K562 (cell line): ENCODE measurements around the gene TUT1. TPM values are rescaled to one million over a fixed set of nuclear protein-coding genes. Genes with fewer than 3 reads are reported as not detected.
A peak's percentile ranks its signal among the peaks of the same experiment; 100 is the strongest.

Source experiments
- BHLHE40 ChIP-seq: IDR thresholded peaks from 2 replicates; pipeline ENCODE4 v1.6.1; 2011; ENCODE audit warnings: low read length, improper control_type of control experiment
- CREBBP ChIP-seq: IDR thresholded peaks from one replicate; pipeline ENCODE4 v1.6.1; 2012; ENCODE audit warnings: low read depth, mild to moderate bottlenecking, control low read depth, inconsistent platforms, low read length
- DPF2 ChIP-seq: fragments of 450-650 bp; IDR thresholded peaks from 2 replicates; pipeline ENCODE4 v1.6.1; 2016
- FIP1L1 ChIP-seq: fragments of 200-400 bp; formaldehyde crosslinking; IDR thresholded peaks from 2 replicates; pipeline ENCODE4 v1.6.1; 2018; ENCODE audit warnings: mild to moderate bottlenecking, low read depth, low read length; ENCODE audit not compliant: poor library complexity, severe bottlenecking
- GTF2E2 ChIP-seq: fragments of 200-800 bp; sonication (Bioruptor generic); IDR thresholded peaks from 2 replicates; pipeline ENCODE4 v1.6.1; 2016; ENCODE audit warnings: missing genetic modification characterization, missing compliant biosample characterization
- HES1 ChIP-seq: fragments of 450-650 bp; IDR thresholded peaks from 2 replicates; pipeline ENCODE4 v1.6.1; 2016; ENCODE audit warnings: low read depth, mild to moderate bottlenecking, moderate library complexity
- MECOM ChIP-seq: fragments of 250-450 bp; sonication (Bioruptor Pico); IDR thresholded peaks from 2 replicates; pipeline ENCODE4 v1.8.0; 2022; ENCODE audit warnings: inconsistent platforms
- NBN ChIP-seq: fragments of 450-650 bp; IDR thresholded peaks from 2 replicates; pipeline ENCODE4 v1.6.1; 2016; ENCODE audit warnings: low read depth, mild to moderate bottlenecking
- NR2C2 ChIP-seq, 2 experiments: fragments of 200-800 bp in 1 of 2; sonication (Bioruptor generic) in 1 of 2; sonication (generic) in 1 of 2; formaldehyde crosslinking in 1 of 2; IDR thresholded peaks; 2 replicates each; pipeline versions ENCODE4 v1.6.1 to v1.8.0; 2016 to 2022; ENCODE audit warnings: mild to moderate bottlenecking in 1 of 2, missing compliant biosample characterization in 1 of 2, missing genetic modification characterization in 1 of 2, missing genetic modification reagents in 1 of 2
- PRMT5 ChIP-seq: sonication (generic); formaldehyde crosslinking; IDR thresholded peaks from 2 replicates; pipeline ENCODE4 v1.5.0; 2020; ENCODE audit warnings: missing genetic modification reagents
- RBM25 ChIP-seq: fragments of 200-400 bp; formaldehyde crosslinking; IDR thresholded peaks from 2 replicates; pipeline ENCODE4 v1.6.1; 2018; ENCODE audit warnings: low read length, low read depth, moderate library complexity; ENCODE audit not compliant: severe bottlenecking
- SETDB1 ChIP-seq: IDR thresholded peaks from one replicate; pipeline ENCODE4 v1.6.1; 2012; ENCODE audit warnings: low read length, control low read depth, inconsistent platforms
- SIN3B ChIP-seq: fragments of 450-650 bp; IDR thresholded peaks from 2 replicates; pipeline ENCODE4 v1.6.1; 2017; ENCODE audit warnings: low read depth, mild to moderate bottlenecking, moderate library complexity
- SREBF2 ChIP-seq: sonication (generic); formaldehyde crosslinking; IDR thresholded peaks from 2 replicates; pipeline ENCODE4 v1.4.0; 2020; ENCODE audit warnings: mild to moderate bottlenecking, missing genetic modification reagents
- SUPT5H ChIP-seq: fragments of 450-650 bp; IDR thresholded peaks from 2 replicates; pipeline ENCODE4 v1.6.1; 2016
- TSC22D4 ChIP-seq: fragments of 450-650 bp; IDR thresholded peaks from 2 replicates; pipeline ENCODE4 v1.6.1; 2016; ENCODE audit warnings: missing genetic modification characterization, missing biosample characterization, control low read depth
- TSHZ1 ChIP-seq: fragments of 250-450 bp; sonication (Bioruptor Pico); IDR thresholded peaks from 2 replicates; pipeline ENCODE4 v1.4.0; 2020; ENCODE audit warnings: mild to moderate bottlenecking, moderate library complexity
- ZKSCAN8 ChIP-seq: fragments of 200-800 bp; sonication (Bioruptor generic); IDR thresholded peaks from 2 replicates; pipeline ENCODE4 v1.6.1; 2016; ENCODE audit warnings: missing genetic modification characterization, missing compliant biosample characterization
- ZNF24 ChIP-seq: fragments of 450-650 bp; IDR thresholded peaks from 2 replicates; pipeline ENCODE4 v1.6.1; 2016
- ZNF511 ChIP-seq: sonication (generic); formaldehyde crosslinking; IDR thresholded peaks from 2 replicates; pipeline ENCODE4 v1.8.0; 2022; ENCODE audit warnings: mild to moderate bottlenecking, missing genetic modification reagents
- ZNF764 ChIP-seq: fragments of 250-450 bp; sonication (Bioruptor Pico); IDR thresholded peaks from 2 replicates; pipeline ENCODE4 v1.4.0; 2020; ENCODE audit warnings: low read depth, mild to moderate bottlenecking, moderate library complexity
- polyA plus RNA-seq, 8 experiments: library from polyadenylated mRNA; depleted of rRNA in 4 of 8; stranded (reverse) in 5 of 8; unstranded in 3 of 8; fragments of >200 nt; fragmentation: Nextera tagmentation in 2 of 8; fragmentation: Illumina TruSeq in 1 of 8; extraction: Ambion mirVana in 2 of 8; extraction: Trizol in 1 of 8; gene quantifications; 2 replicates each; pipeline versions ENCODE4 v1.2.1 to v1.2.3, GENCODE V29; 2011 to 2014; ENCODE audit warnings: inconsistent platforms in 1 of 8, missing spikeins in 1 of 8
- total RNA-seq, 7 experiments: library from RNA; depleted of rRNA in 6 of 7; stranded (reverse); fragments of >200 nt in 6 of 7; fragmentation: Illumina TruSeq in 2 of 7; extraction: Trizol in 2 of 7; gene quantifications; 2 replicates each; pipeline versions ENCODE4 v1.2.1 to v1.2.3, GENCODE V29; 2011 to 2021; ENCODE audit warnings: low replicate concordance in 1 of 7

TUT1 gene
- total and polyA plus RNA-seq, 9 of the 15 experiments (the other 6 are each of a cell fraction or from before 2014, with no cell fraction given): 0.66 to 44.3 (median 15.7) TPM

GRCh38 chr11:62611705-62612365, 20.5 kb upstream of the TUT1 start (continued):
- peak; percentile 57 for TF ChIP-seq RBM25
- TF ChIP-seq ZNF764 (CRISPR knock-in tag): no peak
- peak; percentile 70 for TF ChIP-seq DPF2
- TF ChIP-seq MECOM: no peak
- TF ChIP-seq PRMT5 (CRISPR knock-in tag): no peak
- peak; percentile 60; the same call in 1 of the 2 replicates for TF ChIP-seq NBN
- no peak for TF ChIP-seq TSC22D4
- TF ChIP-seq TSHZ1: no peak
- no peak for TF ChIP-seq ZKSCAN8
- no peak for TF ChIP-seq NR2C2 (CRISPR knock-in tag; IDR thresholded peaks at IDR 0.05)
- no peak for TF ChIP-seq NR2C2 (tag; IDR thresholded peaks at IDR 0.05)
- no peak for TF ChIP-seq SETDB1
- no peak for TF ChIP-seq HES1
- TF ChIP-seq ZNF24: no peak
- no peak for TF ChIP-seq FIP1L1
- no peak for TF ChIP-seq SREBF2 (CRISPR knock-in tag)
- TF ChIP-seq ZNF511 (CRISPR knock-in tag): peak; percentile 46; the same call in 1 of the 2 replicates
- no peak for TF ChIP-seq BHLHE40
- no peak for TF ChIP-seq CREBBP
- TF ChIP-seq GTF2E2: no peak
- peak; percentile 65; the same call in 1 of the 2 replicates for TF ChIP-seq SUPT5H
- TF ChIP-seq SIN3B: no peak
